HG02852 (cell line): ENCODE results near the gene TNNC1.

Source experiments
- ATAC-seq: cut with Tn5 transposase; IDR thresholded peaks from one replicate; pipeline ENCODE4 v1.9.1; 2021; ENCODE audit warnings: mild to moderate bottlenecking, moderate library complexity; ENCODE audit not compliant: unreplicated experiment

TNNC1 gene

DNA sequence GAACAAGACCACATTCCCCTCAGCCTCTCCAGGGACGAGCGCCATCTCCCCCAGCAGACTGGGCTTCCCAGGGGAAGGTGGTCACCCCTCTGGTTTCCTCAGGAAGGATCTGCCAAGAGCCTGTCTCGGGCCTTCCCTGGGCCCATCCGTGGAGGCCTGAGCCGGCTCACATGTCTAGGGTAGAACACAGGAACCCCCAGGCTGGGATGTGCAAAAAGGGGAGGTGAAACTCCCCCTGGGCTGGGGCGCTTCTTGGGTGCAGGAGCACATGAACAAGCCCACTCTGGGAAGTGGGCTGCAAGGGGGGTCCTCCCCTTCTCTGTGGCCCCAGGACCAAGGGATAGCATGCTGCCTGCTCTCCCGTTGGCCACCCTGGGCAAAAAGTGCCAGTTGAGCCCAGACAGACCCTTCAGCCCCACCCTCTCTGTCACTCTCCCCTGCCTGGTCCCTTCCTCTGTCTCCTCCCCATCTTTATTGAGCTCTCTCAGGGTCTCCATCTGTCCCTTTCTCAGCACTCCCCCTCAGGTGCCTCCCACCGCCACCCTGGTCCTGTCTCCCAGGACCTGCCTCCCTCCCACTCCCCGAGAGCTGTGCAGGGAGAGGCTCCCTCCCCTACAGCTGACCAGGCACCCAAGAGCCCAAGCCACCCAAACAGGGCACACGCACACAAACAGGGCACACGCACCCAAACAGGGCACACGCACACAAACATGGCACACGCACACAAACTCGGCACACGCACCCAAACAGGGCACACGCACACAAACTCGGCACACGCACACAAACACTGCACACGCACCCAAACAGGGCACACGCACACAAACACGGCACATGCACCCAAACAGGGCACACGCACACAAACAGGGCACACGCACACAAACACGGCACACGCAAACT, 9.8 kb downstream of the TNNC1 start:
- no peak for ATAC-seq

DNA sequence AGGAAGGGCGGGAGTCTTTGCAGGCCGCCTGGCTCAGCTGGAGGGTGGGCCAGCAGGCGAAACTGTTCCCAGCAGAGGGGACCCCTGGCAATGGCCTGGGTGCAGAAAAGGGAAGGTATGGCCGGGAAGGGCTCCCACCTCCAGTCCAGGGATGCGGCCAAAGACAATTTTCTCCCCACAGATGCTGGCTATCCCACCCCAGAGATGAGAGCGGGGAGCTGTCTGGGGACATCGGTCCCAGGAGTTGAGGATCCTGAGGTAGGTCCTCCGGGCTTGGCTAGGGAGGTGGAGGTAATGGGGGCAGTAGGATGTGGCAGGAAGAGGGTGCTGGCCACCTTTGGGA, 10.6 kb downstream of the TNNC1 start:
- no peak for ATAC-seq

DNA sequence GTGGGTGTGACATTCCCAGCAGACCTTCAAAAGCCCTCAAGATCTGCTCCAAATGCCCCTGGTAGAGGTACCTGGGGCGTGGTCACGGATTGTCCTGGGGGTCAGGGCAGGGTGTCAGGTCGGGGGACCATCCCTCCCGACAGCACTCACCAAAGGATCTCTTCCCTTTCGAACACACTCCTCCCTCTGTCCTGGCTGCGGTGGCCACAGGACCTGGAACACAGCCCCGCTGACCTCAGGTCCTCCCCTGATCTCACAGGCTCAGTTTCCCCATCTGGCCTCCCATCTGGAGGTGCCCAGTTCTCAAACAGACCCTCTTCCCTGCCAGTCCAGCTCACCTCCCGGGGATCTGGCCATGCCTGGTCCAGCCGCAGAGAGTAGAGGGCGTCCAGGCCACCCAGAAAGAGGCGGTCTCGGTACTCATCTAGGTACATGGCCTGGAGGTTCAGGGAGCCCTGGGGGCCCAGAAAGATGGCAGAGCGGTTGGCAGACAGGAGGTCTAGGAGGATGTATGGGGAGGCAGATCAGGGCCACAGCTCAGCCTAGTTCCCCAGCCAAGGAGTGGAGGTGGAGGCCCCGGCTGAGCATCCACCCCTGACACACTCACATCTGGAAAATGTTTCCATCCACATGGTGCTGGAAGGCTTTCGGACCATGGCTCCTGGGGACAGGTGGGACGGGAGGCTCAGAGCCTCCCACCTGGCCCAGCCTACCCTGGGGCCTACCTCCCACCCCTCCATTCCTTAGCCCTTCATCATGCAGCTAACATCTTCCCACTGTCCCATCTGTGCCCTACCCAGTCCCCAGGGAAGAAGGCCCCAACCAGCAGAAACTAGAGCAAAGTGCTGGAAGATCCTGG, 11.2 kb downstream of the TNNC1 start:
- no peak for ATAC-seq

DNA sequence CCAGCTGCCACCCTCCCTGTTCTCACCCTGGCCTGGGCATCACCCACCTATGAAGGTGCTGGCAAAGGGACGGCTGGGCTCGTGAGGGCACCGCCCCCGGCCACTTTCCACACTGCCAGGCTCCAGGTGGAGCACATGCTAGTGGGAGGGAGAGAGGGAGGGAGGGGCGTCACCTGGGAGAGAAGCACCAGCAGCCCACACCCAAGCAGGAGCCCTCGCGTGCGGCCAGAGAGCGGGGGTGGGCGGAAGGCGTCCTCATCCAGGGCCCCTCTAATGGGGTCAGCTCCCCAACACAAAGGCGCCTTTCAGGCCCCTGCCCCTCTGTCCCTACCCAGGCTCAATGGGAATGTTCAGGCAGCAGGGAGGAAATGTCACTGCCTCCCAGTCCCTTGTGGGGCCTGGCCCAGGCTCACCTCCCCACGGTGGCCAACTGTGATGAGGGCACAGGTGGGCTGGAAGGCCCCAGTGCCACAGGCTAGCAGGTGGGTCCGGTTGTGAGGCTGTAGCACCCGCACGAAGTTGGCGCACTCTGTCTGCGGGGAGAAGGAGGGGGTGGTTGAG, 12.0 kb downstream of the TNNC1 start:
- no peak for ATAC-seq

DNA sequence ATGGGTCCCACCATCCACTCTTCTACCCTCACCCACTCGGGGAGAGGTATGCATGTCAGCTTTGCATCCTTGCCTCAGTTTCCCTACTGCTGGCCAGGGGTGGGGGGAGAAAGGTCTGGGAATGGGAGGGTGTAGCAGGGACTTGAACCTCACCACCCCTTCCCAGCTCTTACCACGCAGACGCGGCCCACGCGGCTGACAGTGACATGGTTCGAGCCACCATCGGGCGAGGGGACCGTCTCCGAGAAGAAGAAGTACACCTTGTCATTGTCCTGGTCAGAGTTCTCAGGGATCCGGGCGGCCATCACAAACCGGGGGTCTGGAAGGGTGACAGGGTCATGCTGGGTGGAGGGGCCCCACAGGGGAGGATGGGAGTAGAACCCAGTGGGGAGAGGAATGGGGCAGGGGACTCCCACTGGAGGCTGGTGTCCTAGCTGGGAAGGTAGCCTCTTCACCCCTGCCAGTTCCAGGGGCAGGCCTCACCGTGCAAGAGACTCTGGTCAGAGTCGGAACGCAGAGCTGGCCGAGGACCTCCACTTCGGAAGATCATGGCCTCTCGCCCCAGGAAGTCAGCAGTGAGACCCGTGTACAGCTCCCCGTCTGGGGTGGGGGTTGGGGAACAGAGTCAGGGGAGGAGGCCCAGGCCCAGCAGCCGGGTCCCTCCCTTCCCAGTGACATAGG, 12.6 kb downstream of the TNNC1 start:
- no peak for ATAC-seq

DNA sequence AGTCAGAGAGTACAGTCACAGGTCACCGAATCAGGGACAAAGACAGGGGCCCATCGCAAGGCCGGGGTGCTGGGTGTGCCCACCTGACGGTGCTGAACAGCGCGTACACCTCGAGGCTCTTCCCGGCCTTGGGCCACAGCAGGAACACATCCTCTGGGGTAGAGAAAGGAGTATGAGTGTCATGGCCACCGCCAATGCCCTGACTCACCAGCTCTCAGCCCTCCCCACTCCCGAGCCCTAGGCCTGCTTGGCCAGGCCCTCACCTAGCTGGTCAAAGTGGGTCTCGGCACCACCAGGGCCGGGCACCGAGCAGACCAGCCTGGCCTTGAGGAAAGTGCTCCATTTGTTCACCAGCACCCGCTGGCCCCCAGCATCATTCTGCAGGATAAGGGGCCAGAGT, 13.2 kb downstream of the TNNC1 start:
- ATAC-seq: no peak

DNA sequence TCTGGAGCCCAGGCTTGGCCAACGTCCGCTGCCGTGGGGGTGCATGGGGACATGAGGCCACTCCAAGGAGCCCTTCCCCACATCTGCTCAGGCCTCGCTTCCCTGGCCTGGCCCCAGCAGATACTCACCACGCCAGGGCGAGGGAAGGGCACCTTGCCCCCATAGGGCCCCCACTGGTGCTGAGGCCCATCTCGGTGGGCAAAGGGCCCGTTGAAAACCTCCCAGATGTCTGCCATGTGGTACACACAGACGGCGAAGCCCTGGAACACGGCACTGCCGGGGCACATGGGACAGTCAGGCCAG, 13.6 kb downstream of the TNNC1 start:
- no peak for ATAC-seq

DNA sequence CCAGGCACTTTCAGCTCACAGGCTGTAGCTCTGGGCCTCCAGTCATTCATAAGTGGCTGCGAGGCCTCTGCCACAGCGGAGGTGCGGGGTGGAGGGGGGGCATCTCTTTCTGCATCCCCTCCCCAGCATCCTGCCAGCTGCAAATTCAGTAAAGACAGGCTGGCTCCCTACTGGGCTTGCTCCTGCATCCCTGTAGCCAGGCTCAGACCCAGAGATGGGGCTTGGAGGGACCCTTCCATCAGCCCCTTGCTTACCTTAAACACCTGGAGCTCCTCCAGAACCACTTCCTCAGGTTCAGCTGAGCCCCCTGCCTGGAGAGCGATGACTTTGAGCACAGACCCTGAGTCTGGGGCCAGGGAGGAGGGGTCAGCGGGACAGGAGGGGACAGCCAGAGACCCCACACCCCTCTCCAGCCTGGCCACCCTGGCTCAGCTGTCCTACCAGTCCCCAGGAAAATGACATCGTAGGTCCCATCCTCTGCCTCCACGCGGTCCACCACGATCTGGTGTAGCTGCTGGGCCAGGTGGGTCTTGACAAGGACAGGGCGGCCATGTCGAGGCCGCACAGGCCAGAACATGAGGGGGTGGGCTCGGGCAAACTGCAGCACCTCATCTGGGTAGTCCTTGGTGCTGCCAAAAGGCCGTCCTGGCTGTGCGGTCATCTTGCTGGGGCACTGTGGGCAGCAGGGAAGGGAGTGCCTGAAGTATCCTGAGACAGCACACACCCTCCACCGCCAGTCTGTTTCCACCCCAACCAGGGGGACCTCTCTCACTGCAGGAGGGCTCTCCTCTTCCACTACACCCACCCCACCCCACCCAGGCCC, 14.2 kb downstream of the TNNC1 start:
- ATAC-seq: no peak

DNA sequence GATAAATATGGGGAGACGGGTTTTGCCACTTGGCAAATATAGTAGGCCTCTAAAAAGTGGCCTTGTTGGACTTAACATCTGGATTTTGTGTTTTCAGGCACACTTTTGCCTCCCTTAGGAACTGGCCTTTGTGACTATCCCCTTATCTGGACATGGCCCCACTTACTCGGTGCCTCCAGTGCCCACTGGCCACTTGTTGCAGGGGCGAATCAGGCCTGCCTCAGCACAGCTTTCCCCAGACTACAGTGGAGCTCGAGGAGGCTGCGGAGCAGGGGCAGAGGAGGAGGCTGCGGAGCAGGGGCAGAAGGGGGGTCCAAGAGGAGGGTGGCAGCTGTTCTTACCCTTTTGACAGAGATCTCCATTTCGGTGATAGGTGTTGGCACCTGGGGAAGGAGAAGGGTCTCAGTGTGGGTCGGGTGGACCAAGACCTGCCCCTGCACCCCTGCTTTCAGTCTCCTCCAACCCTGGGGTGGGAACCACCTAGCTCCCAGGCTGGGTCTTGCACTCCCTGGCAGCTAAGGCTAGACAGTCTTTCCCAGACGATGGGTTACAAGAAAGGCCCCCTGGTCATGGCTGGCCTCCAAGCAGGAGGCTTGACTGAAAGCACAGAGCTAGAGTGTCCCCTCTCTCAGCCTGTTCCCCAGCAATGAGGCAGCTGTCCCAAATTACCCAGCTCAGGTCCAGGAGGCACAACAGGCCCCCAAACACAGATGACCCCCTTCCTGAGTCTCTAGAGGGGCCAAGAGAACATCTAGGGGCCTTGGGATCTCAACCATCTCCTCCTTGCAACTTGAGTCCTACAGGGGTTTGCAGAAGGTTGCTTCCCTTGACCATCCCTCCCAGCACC, 15.0 kb downstream of the TNNC1 start:
- ATAC-seq: no peak

DNA sequence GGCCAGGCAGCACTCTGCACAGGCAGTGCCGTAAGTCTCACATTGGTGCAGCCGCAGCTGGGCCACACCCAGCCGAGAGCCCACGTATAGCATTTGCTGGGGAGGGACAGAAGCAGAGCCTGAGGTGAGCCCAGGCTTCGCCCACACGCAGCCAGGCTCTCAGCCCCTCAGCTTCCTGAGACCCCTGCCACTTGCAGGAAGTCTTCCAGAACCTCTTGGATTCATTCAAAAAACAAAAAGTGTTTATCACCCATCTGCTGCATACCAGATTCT, 15.8 kb downstream of the TNNC1 start:
- ATAC-seq: no peak

DNA sequence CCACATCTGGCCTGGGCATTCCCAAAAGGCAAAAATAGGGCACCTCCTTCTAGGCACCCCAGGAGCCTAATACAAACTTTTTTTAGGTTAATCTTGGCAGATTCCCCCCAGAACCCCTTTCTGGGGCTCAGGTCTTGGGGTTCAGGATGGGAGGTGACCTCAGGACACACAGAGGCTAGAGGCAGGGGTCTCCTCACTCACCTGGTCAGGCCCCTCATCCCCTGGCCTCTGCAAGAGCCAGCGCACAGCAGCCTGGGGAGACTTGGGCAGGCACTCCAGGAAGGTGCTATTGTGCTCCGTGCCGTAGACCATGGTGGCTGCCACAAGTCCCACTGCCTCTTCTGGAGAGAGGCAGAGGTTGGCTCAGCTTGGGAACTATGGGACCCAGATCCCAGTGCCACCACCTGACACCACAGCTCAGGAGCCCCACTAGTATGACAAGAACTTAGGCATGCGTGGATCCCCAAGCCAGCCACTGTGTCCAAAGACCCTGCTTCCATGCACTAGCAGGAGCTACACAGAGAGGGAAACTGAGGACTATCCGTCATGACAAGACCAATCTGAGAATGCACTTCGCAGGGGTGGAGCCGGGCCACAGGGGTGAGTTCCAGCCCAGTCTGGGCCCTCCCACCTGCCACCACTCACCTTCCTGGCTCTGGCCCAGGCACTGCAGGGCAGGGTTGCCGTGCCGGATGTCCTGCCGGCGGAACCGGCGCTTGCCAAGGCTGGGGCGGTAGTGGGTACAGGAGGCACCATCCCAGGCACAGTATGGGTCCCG, 16.3 kb downstream of the TNNC1 start:
- ATAC-seq: no peak

DNA sequence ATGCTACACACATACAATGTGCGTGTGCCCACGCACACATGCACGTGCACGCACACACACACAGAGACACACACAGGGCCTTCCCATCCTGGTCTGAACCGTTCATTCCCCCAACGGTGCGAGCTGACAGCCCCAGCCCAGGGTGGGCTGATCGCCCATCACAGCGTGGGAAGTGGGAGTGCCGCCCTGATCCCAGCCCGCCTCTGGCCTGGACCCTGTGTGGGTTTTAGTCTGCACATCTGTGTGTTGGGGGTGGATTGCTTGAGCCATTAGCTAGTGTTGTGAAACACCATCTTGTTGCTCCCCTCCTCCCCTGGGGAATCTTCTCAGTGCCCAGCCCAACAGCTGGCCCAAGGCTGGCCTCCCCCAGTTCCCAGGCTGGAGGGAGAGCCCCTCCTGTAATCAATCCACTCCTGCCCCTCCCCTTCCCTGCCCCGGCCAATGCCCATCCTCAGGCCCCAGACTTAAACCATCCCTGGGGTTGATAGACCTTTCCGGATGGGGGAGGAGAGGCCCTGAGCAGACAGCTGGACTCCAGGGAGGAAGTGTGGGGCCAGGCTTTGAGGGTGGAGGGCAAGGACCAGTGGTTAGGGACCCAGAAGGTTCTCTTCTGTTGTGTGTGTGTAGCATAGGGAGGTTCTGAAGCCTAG, 17.2 kb downstream of the TNNC1 start:
- ATAC-seq: no peak

DNA sequence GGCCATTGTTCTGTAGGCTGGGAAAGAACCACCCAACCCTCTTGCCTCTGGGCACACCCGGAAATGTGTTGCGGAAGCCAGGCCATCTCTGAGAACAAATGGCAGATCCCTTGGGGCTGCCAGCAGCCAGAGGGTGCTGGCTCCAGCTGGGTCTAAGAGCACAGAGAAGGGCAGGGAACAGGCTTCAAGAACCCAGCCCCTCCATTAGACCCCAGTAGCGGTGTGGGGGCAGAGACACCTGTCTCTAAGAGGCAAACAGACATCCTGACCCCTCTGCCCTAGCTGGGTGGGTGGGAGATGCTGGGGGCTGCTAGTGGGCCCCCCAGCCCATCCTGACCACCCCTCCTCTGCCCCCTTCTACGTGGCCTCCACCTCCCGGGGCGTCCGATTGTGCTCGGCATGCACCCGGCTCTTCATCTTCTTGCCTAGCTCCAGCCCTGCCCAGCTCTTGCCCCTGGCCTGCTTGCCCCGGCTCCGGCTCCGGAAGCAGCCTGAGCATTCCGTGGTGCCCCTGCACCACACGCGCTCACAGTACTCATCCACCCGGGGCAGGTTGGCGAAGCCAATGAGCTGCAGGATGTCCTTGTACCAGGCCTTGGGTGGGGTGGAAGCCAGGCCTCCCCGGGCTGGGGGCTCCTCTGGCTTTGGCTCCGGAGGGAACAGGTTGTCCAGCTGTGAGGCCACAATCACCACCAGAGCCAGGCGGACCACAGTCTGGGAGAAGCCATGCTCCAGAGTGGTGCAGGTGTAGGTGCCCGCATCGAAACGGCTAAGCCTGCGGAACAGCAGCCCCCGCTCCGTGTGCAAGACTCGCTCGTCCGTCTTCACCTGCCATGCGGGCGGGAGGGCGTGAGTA, 18.4 kb downstream of the TNNC1 start:
- ATAC-seq: no peak

DNA sequence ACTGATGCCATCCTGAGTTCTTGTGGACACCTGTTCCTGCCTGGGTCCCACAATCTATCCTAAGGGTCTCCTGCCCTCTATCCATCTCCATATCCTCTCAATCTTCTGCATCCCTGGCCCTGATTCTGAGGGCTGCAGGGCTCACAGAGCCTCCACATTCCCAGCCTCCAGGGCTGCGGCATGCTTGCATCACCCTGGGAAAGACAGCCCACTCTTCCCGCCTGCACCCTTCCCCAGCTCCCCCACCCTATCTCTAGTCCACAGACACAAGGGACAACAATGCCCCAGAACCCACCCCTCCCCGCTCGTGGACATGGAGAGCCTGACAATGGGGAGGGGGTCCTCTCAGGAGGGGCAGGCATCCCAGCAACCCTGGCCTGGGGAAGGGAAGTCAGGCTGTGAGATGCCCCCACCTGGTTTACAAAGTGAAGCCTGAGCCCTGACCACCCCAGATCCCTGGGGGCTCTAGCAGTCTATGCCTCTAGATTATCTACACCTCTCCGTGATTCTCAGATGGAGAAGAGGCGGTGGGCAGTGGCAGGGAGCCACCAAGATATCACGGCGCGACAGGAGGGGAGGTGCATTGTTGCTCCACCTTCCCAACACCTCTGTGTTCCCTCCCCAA, 19.2 kb downstream of the TNNC1 start:
- no peak for ATAC-seq

DNA sequence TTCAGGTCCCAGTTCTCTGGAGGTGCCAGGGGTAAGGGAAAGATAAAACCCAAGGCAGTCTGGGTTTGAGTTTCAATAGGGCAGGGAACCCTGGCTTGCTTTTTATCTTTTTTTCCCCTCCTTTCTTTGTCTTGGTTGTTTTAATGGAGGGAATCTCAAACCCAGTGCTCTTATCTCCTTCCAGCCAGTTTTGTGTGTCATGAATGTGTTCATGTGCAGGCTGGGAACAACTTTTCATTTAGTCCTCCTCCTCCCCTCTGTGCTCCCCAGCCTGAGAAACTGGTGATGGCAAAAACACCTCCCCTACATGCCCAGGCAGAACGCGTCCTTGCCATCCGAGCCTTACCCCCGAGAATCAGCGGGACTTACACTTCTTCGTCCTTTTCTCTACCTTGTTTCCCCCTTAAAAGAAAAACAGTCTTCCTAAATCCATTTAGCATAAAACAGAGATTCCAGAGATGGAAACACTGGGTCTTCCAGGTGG, 19.8 kb downstream of the TNNC1 start:
- no peak for ATAC-seq

DNA sequence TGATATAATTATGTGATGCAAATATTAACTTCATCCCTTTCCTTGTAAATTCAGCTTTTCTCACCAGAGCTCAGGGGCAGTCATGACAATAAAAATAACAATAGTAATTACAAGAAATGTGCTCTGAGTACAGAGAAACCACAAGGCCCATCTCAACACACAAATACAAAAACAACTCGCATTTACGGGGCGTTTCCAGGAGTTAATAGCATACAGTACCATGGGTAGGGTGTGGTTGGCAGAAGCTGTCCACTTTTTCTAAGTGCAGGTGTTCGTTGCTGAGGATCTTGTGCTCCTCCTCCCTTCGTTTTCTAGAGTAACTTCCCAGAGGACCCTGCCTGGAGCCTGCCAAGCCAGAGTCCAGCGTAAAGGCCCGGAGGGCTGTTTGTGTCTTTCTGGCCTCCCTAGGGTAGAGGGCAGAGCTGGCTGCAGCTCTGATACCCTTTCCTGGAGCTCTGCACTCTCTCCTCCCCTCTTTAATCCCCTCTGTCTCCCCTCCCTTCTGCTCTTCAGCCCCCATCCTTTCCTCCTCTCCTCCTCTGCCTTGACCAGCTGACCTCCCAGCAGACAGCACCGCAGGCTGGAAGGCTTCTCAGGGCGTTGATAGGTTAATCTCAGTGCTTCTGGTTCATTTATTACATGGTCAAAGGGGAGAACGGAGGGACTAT, 20.4 kb downstream of the TNNC1 start:
- no peak for ATAC-seq

DNA sequence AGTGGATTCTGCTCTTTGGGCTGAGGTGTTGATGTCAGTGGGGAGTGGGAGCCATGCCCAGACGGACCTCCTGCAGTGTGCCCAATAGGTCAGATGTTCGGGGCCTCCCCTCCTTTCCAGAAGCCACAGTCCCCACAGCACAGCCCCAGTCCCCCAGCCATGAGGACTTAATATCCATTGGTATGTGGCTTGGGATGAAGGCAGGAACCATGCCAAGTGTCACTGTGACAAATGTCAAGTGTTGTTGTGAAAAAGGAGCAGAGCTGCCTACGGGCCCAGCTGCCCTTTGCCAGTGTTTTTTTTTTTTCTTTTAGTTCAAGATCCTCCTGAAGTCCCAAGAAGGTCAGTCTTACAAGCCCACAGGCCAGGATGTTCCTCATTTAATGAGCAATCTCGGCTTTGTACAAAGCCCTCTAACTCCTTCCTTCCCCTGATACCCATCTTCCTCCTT, 21.1 kb downstream of the TNNC1 start:
- ATAC-seq: no peak
